SK-N-SH (cell line): ENCODE measurements around the gene GUK1. TPM values are rescaled to one million over a fixed set of nuclear protein-coding genes. Genes with fewer than 3 reads are reported as not detected.

Experiments
- CTCF ChIA-PET: fragments of 300-600, 350-600 bp; formaldehyde crosslinking; extraction: SDS; loops from one replicate; lab custom pipeline; 2021; lab: Yijun Ruan, JAX
- POLR2A ChIA-PET: fragments of 350-600 bp; sonication (Branson Sonifier 250); formaldehyde crosslinking; extraction: SDS; loops from one replicate; lab custom pipeline; 2020; ENCODE audit warnings: antibody characterized with exemption, inconsistent platforms; lab: Yijun Ruan, JAX
- DNase-seq: peaks from one replicate; pipeline ENCODE4 v3.0.0; 2012
- H2AFZ ChIP-seq: fragments of 200-600 bp; sonication (generic); 2 replicates; pipeline ENCODE4 v1.8.1; 2016; ENCODE audit warnings: antibody characterized with exemption, mild to moderate bottlenecking, low read depth
- H3F3A ChIP-seq: fragments of 200-600 bp; sonication (generic); replicated peaks from 2 replicates; pipeline ENCODE3; 2016; ENCODE audit warnings: antibody characterized with exemption, mild to moderate bottlenecking; ENCODE audit not compliant: insufficient read depth
- H3K27ac ChIP-seq, 2 experiments: fragments of 200-500 bp in 1 of 2; fragments of 200-600 bp in 1 of 2; sonication (Bioruptor generic) in 1 of 2; sonication (generic), shearing (Covaris generic) in 1 of 2; 2 replicates each; pipeline versions ENCODE4 v1.5.1 to v1.6.1; 2014 to 2016; ENCODE audit warnings: low read depth in 2 of 2, inconsistent platforms in 1 of 2, low read length in 1 of 2, mild to moderate bottlenecking in 1 of 2, mixed read lengths in 1 of 2
- H3K27me3 ChIP-seq: fragments of 200-600 bp; sonication (generic), shearing (Covaris generic); 2 replicates; pipeline ENCODE4 v1.6.1; 2016; ENCODE audit warnings: mixed run types; ENCODE audit not compliant: insufficient read depth
- H3K36me3 ChIP-seq, 2 experiments: fragments of 200-500 bp in 1 of 2; fragments of 200-600 bp in 1 of 2; sonication (Bioruptor generic) in 1 of 2; sonication (generic) in 1 of 2; replicated peaks in 1 of 2; 2 replicates each; pipeline versions ENCODE3 to v1.5.1; 2014 to 2016; ENCODE audit warnings: low read length in 1 of 2, mild to moderate bottlenecking in 1 of 2; ENCODE audit not compliant: insufficient read depth in 2 of 2, control insufficient read depth in 1 of 2
- H3K4me1 ChIP-seq, 2 experiments: fragments of 200-500 bp in 1 of 2; fragments of 200-600 bp in 1 of 2; sonication (Bioruptor generic) in 1 of 2; sonication (generic), shearing (Covaris generic) in 1 of 2; 2 replicates each; pipeline versions ENCODE4 v1.5.1 to v1.6.1; 2014 to 2016; ENCODE audit warnings: low read depth in 1 of 2, low read length in 1 of 2, mixed run types in 1 of 2; ENCODE audit not compliant: insufficient read depth in 2 of 2, control insufficient read depth in 1 of 2
- H3K4me2 ChIP-seq: fragments of 200-600 bp; sonication (generic), shearing (Covaris generic); 2 replicates; pipeline ENCODE4 v1.6.1; 2017; ENCODE audit warnings: mixed run types
- H3K4me3 ChIP-seq, 2 experiments: fragments of 200-500 bp in 1 of 2; fragments of 200-600 bp in 1 of 2; sonication (Bioruptor generic) in 1 of 2; sonication (generic), shearing (Covaris generic) in 1 of 2; 2 replicates each; pipeline versions ENCODE4 v1.5.1 to v1.8.1; 2014 to 2016; ENCODE audit warnings: low read depth in 2 of 2, inconsistent platforms in 1 of 2, low read length in 1 of 2, mild to moderate bottlenecking in 1 of 2, mixed read lengths in 1 of 2, moderate library complexity in 1 of 2
- H3K79me2 ChIP-seq: fragments of 200-600 bp; sonication (generic); 2 replicates; pipeline ENCODE4 v1.8.1; 2017; ENCODE audit warnings: mild to moderate bottlenecking; ENCODE audit not compliant: insufficient read depth
- H3K9ac ChIP-seq: fragments of 200-600 bp; sonication (generic); 2 replicates; pipeline ENCODE4 v1.6.1; 2017; ENCODE audit warnings: mixed run types
- H3K9me2 ChIP-seq: fragments of 200-600 bp; sonication (generic); 2 replicates; pipeline ENCODE4 v1.6.1; 2017; ENCODE audit warnings: mixed run types
- H3K9me3 ChIP-seq: fragments of 200-600 bp; sonication (generic); 2 replicates; pipeline ENCODE4 v1.6.1; 2017; ENCODE audit warnings: mixed run types, mild to moderate bottlenecking, moderate library complexity
- H4K20me1 ChIP-seq: fragments of 200-600 bp; sonication (generic); 2 replicates; pipeline ENCODE4 v1.6.1; 2017; ENCODE audit warnings: mild to moderate bottlenecking, mixed run types; ENCODE audit not compliant: insufficient read depth
- CHD2 ChIP-seq: fragments of 150-350 bp; IDR thresholded peaks from 2 replicates; pipeline ENCODE4 v1.6.1; 2018; ENCODE audit warnings: low read length; ENCODE audit not compliant: partially characterized antibody
- ELF1 ChIP-seq: IDR thresholded peaks from 2 replicates; pipeline ENCODE4 v1.4.0; 2012
- EP300 ChIP-seq, 2 experiments: IDR thresholded peaks; 2 replicates each; pipeline versions ENCODE4 v1.4.0 to v1.6.1; 2012; ENCODE audit warnings: borderline replicate concordance in 1 of 2, low read depth in 1 of 2, low read length in 1 of 2
- FOSL2 ChIP-seq: IDR thresholded peaks from 2 replicates; pipeline ENCODE4 v1.4.0; 2012; ENCODE audit warnings: low read depth, mild to moderate bottlenecking, moderate library complexity, borderline replicate concordance
- FOXJ3 ChIP-seq: sonication (generic); formaldehyde crosslinking; IDR thresholded peaks from 2 replicates; pipeline ENCODE4 v1.5.1; 2020; ENCODE audit warnings: mild to moderate bottlenecking, missing genetic modification reagents
- GABPA ChIP-seq: IDR thresholded peaks from 2 replicates; pipeline ENCODE4 v1.4.0; 2012; ENCODE audit warnings: low read depth, mild to moderate bottlenecking
- GATA2 ChIP-seq: sonication (generic); formaldehyde crosslinking; IDR thresholded peaks from 2 replicates; pipeline ENCODE4 v1.5.0; 2020; ENCODE audit warnings: mild to moderate bottlenecking, missing genetic modification reagents
- MEF2A ChIP-seq: IDR thresholded peaks from 2 replicates; pipeline ENCODE4 v1.4.0; 2012; ENCODE audit warnings: low read depth, borderline replicate concordance
- NRF1 ChIP-seq: IDR thresholded peaks from 2 replicates; pipeline ENCODE4 v1.6.1; 2012; ENCODE audit warnings: low read depth, mild to moderate bottlenecking, low read length
- RAD21 ChIP-seq: IDR thresholded peaks from 2 replicates; pipeline ENCODE4 v1.6.1; 2012; ENCODE audit warnings: mild to moderate bottlenecking, low read length
- SIN3A ChIP-seq: IDR thresholded peaks from 2 replicates; pipeline ENCODE4 v1.6.1; 2012; ENCODE audit warnings: low read depth, mild to moderate bottlenecking, low read length, moderate library complexity, borderline replicate concordance
- SMC3 ChIP-seq: IDR thresholded peaks from 2 replicates; pipeline ENCODE4 v1.6.1; 2012; ENCODE audit warnings: low read depth, low read length, improper control_type of control experiment
- TAF1 ChIP-seq: IDR thresholded peaks from 2 replicates; pipeline ENCODE4 v1.6.1; 2012; ENCODE audit warnings: low read depth, mild to moderate bottlenecking, low read length, moderate library complexity, borderline replicate concordance
- TEAD4 ChIP-seq: IDR thresholded peaks from 2 replicates; pipeline ENCODE4 v1.4.0; 2012; ENCODE audit warnings: mild to moderate bottlenecking, borderline replicate concordance; ENCODE audit not compliant: insufficient read depth
- YY1 ChIP-seq: IDR thresholded peaks from 2 replicates; pipeline ENCODE4 v1.4.0; 2012; ENCODE audit warnings: low read depth, mild to moderate bottlenecking
- WGBS: methylation state at CpG from one replicate; pipeline ENCODE4 v1.1.6; 2017; ENCODE audit warnings: low lambda C conversion rate; 5-methylcytosine and 5-hydroxymethylcytosine counted together
- polyA plus RNA-seq, 3 experiments: library from polyadenylated mRNA; depleted of rRNA; stranded (reverse); fragments of >200 nt; gene quantifications; 2 replicates each; pipeline ENCODE4 v1.2.3, GENCODE V29; 2012
- TF ChIP-seq, protein P1 (sequence below): IDR thresholded peaks from 2 replicates; pipeline ENCODE4 v1.4.0; 2012; ENCODE audit warnings: low read depth
- TF ChIP-seq, protein P2 (sequence below): fragments of 150-350 bp; IDR thresholded peaks from 2 replicates; pipeline ENCODE4 v1.6.1; 2017; ENCODE audit warnings: antibody characterized with exemption, low read length, low read depth, borderline replicate concordance
- TF ChIP-seq, protein P3 (sequence below): IDR thresholded peaks from 2 replicates; pipeline ENCODE4 v1.4.0; 2012; ENCODE audit warnings: low read depth, borderline replicate concordance
- TF ChIP-seq, protein P4 (sequence below): fragments of 200-600 bp; sonication (generic); IDR thresholded peaks from 2 replicates; pipeline ENCODE4 v1.6.1; 2017; ENCODE audit warnings: antibody characterized with exemption, mild to moderate bottlenecking, moderate library complexity
- TF ChIP-seq, protein P5 (sequence below): IDR thresholded peaks from 2 replicates; pipeline ENCODE4 v1.4.0; 2012; ENCODE audit warnings: low read depth, borderline replicate concordance

Gene GUK1
- polyA plus RNA-seq, 1 of the 3 experiments (the other 2 are of a cell fraction) = 742 TPM

DNA sequence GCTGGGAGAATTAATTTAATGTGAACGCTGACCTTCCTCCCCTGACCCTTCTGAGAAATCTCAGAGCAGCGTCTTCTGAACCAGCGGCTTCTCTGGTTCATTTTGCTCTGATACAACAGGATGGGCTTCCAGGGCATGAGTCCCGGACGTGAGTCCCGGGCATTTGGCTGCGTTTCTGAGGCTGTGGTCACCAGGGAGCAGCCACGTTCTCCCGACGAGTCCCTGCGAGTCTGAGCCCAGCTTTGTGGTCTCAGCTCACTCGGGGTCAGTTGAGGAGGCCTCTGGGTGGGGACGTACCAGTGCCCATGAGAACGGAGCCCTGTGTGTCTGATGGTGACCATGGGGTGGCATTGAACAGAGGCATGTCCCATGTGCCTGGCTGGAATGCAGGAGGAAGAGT, 50.1 kb downstream of the GUK1 start:
- H4K20me1 ChIP-seq = no peaks in the 10 kb centered on the region
- CTCF ChIA-PET = no interaction called here
- H2AFZ ChIP-seq = no peak overlapping the region
- WGBS = 52% methylated on average over 4 of the region's 14 CpGs
- H3K9me3 ChIP-seq = peaks cover 5% of the 10 kb centered on the region; the same call in 1 of the 2 replicates
- H3K4me2 ChIP-seq = no peak overlapping the region
- no peaks in the 10 kb centered on the region for H3F3A ChIP-seq
- POLR2A ChIA-PET = no interaction called here
- H3K4me3 ChIP-seq = no peak overlapping the region
- H3K27me3 ChIP-seq = no peaks in the 10 kb centered on the region
- no peaks in the 10 kb centered on the region for H3K9me2 ChIP-seq
- no peaks in the 10 kb centered on the region for H3K36me3 ChIP-seq
- DNase-seq = no peak
- no peak overlapping the region for H3K9ac ChIP-seq
- TF ChIP-seq, protein P1, sequence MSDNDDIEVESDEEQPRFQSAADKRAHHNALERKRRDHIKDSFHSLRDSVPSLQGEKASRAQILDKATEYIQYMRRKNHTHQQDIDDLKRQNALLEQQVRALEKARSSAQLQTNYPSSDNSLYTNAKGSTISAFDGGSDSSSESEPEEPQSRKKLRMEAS = no peak
- TF ChIP-seq, protein P2, sequence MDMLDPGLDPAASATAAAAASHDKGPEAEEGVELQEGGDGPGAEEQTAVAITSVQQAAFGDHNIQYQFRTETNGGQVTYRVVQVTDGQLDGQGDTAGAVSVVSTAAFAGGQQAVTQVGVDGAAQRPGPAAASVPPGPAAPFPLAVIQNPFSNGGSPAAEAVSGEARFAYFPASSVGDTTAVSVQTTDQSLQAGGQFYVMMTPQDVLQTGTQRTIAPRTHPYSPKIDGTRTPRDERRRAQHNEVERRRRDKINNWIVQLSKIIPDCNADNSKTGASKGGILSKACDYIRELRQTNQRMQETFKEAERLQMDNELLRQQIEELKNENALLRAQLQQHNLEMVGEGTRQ = no peak
- TF ChIP-seq, protein P3, sequence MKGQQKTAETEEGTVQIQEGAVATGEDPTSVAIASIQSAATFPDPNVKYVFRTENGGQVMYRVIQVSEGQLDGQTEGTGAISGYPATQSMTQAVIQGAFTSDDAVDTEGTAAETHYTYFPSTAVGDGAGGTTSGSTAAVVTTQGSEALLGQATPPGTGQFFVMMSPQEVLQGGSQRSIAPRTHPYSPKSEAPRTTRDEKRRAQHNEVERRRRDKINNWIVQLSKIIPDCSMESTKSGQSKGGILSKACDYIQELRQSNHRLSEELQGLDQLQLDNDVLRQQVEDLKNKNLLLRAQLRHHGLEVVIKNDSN = no peak
- TF ChIP-seq RAD21 (no peak), CHD2 (no peak), ELF1 (no peak), SMC3 (no peak), TEAD4 (no peak), YY1 (no peak), NRF1 (no peak), GABPA (no peak), EP300 (IDR thresholded peaks at IDR 0.05; ENCODE audit: borderline replicate concordance in 1 of 2, low read depth in 1 of 2, low read length in 1 of 2) (no peak), SIN3A (no peak), TAF1 (no peak), GATA2 (CRISPR knock-in tag) (no peak), FOXJ3 (CRISPR knock-in tag) (no peak), FOSL2 (no peak), MEF2A (no peak)
- TF ChIP-seq, protein P4, sequence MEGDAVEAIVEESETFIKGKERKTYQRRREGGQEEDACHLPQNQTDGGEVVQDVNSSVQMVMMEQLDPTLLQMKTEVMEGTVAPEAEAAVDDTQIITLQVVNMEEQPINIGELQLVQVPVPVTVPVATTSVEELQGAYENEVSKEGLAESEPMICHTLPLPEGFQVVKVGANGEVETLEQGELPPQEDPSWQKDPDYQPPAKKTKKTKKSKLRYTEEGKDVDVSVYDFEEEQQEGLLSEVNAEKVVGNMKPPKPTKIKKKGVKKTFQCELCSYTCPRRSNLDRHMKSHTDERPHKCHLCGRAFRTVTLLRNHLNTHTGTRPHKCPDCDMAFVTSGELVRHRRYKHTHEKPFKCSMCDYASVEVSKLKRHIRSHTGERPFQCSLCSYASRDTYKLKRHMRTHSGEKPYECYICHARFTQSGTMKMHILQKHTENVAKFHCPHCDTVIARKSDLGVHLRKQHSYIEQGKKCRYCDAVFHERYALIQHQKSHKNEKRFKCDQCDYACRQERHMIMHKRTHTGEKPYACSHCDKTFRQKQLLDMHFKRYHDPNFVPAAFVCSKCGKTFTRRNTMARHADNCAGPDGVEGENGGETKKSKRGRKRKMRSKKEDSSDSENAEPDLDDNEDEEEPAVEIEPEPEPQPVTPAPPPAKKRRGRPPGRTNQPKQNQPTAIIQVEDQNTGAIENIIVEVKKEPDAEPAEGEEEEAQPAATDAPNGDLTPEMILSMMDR = no peak
- TF ChIP-seq, protein P5, sequence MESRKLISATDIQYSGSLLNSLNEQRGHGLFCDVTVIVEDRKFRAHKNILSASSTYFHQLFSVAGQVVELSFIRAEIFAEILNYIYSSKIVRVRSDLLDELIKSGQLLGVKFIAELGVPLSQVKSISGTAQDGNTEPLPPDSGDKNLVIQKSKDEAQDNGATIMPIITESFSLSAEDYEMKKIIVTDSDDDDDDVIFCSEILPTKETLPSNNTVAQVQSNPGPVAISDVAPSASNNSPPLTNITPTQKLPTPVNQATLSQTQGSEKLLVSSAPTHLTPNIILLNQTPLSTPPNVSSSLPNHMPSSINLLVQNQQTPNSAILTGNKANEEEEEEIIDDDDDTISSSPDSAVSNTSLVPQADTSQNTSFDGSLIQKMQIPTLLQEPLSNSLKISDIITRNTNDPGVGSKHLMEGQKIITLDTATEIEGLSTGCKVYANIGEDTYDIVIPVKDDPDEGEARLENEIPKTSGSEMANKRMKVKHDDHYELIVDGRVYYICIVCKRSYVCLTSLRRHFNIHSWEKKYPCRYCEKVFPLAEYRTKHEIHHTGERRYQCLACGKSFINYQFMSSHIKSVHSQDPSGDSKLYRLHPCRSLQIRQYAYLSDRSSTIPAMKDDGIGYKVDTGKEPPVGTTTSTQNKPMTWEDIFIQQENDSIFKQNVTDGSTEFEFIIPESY = no peak
- TF ChIP-seq, all 33 proteins: peak for 0
- H3K79me2 ChIP-seq = no peaks in the 10 kb centered on the region
- H3K4me1 ChIP-seq = peaks cover 0 to 3% of the 10 kb centered on the region in 2 experiments; a peak in 1 of 4 replicates
- no peak overlapping the region for H3K27ac ChIP-seq
